Fibroblast of lung (primary cell): ENCODE data around the gene DUSP5.

Source experiments
- EZH2 ChIP-seq: IDR thresholded peaks from 2 replicates; pipeline ENCODE4 v1.5.1; 2012; ENCODE audit warnings: low read length, control low read depth, mild to moderate bottlenecking; ENCODE audit errors: missing control alignments
- TF ChIP-seq, protein P1 (sequence below), 2 donors: IDR thresholded peaks in 1 of 2; conservative IDR thresholded peaks in 1 of 2; 1 replicate in 1 of 2; 2 replicates in 1 of 2; pipeline ENCODE4 v1.5.1; 2011 to 2012; ENCODE audit warnings: low read length in 2 of 2, control low read depth in 1 of 2, inconsistent platforms in 1 of 2, low read depth in 1 of 2, mild to moderate bottlenecking in 1 of 2

DNA sequence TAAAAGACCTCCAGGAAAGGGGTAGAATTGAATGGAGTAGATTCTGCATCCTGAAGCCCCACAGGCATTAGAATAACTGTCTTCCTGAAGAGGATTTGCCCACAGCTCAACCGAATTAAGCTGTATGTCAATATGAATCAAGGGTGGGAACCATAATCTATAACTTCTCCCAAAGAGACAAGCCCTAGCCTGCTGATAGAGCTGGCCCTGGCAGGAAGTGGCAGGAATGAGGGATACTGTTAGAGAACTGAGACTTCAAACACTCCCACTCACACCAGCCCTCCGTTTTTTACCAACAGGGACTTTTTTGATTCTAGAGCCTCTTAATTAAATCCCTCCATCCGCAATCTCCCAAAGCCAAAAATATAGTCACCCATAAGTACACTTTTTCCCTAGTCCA is 12.2 kb upstream of the DUSP5 start:
- TF ChIP-seq, protein P1, sequence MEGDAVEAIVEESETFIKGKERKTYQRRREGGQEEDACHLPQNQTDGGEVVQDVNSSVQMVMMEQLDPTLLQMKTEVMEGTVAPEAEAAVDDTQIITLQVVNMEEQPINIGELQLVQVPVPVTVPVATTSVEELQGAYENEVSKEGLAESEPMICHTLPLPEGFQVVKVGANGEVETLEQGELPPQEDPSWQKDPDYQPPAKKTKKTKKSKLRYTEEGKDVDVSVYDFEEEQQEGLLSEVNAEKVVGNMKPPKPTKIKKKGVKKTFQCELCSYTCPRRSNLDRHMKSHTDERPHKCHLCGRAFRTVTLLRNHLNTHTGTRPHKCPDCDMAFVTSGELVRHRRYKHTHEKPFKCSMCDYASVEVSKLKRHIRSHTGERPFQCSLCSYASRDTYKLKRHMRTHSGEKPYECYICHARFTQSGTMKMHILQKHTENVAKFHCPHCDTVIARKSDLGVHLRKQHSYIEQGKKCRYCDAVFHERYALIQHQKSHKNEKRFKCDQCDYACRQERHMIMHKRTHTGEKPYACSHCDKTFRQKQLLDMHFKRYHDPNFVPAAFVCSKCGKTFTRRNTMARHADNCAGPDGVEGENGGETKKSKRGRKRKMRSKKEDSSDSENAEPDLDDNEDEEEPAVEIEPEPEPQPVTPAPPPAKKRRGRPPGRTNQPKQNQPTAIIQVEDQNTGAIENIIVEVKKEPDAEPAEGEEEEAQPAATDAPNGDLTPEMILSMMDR (conservative IDR thresholded peaks at IDR 0.05 in 1 of 2, IDR thresholded peaks at IDR 0.05 in 1 of 2; ENCODE audit: low read depth in 1 of 2, low read length in 2 of 2), result no peak
- TF ChIP-seq EZH2, result no peak
